HEK293T (cell line): ENCODE measurements around the gene C16orf89.

ENCODE experiments used
- ELF4 ChIP-seq: fragments of 450-650 bp; IDR thresholded peaks from 2 replicates; pipeline ENCODE4 v1.6.1; 2017; ENCODE audit warnings: antibody characterized with exemption
- FOXM1 ChIP-seq: fragments of 450-650 bp; IDR thresholded peaks from 2 replicates; pipeline ENCODE4 v1.6.1; 2017; ENCODE audit warnings: mild to moderate bottlenecking, borderline replicate concordance
- L3MBTL2 ChIP-seq: fragments of 450-650 bp; conservative IDR thresholded peaks from 2 replicates; pipeline ENCODE4 v1.6.1; 2016; ENCODE audit warnings: mild to moderate bottlenecking
- TF ChIP-seq, protein P1 (sequence below): fragments of 450-650 bp; IDR thresholded peaks from 2 replicates; pipeline ENCODE4 v1.6.1; 2016

GRCh38 chr16:5062051-5062450 lies 3.7 kb downstream of the C16orf89 start:
- no peak for TF ChIP-seq L3MBTL2
- TF ChIP-seq ELF4 = no peak
- TF ChIP-seq, protein P1, sequence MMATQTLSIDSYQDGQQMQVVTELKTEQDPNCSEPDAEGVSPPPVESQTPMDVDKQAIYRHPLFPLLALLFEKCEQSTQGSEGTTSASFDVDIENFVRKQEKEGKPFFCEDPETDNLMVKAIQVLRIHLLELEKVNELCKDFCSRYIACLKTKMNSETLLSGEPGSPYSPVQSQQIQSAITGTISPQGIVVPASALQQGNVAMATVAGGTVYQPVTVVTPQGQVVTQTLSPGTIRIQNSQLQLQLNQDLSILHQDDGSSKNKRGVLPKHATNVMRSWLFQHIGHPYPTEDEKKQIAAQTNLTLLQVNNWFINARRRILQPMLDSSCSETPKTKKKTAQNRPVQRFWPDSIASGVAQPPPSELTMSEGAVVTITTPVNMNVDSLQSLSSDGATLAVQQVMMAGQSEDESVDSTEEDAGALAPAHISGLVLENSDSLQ = no peak
- no peak for TF ChIP-seq FOXM1
